Stomach smooth muscle (tissue), 2 donors: ENCODE data around the gene VCL.
A peak's percentile ranks its signal among the peaks of the same experiment; 100 is the strongest.
"Not testable (repeated sequence)": the region's sequence is repeated elsewhere in the genome, so short reads cannot be mapped to it uniquely, and the experiment has no call there.

Source experiments
- H3K27ac ChIP-seq: one replicate; pipeline ENCODE4 v1.7.0; 2013; ENCODE audit warnings: mild to moderate bottlenecking, low read length, inconsistent platforms
- H3K27me3 ChIP-seq, 2 donors: one replicate each; pipeline ENCODE4 v1.7.0; 2013; ENCODE audit warnings: low read length in 2 of 2; ENCODE audit not compliant: insufficient read depth in 2 of 2, control insufficient read depth in 1 of 2
- H3K36me3 ChIP-seq, 2 donors: one replicate each; pipeline ENCODE4 v1.7.0; 2013; ENCODE audit warnings: low read length in 2 of 2; ENCODE audit not compliant: control insufficient read depth in 2 of 2, insufficient read depth in 2 of 2
- H3K4me1 ChIP-seq: one replicate; pipeline ENCODE4 v1.7.0; 2013; ENCODE audit warnings: low read length; ENCODE audit not compliant: control insufficient read depth, insufficient read depth
- H3K4me3 ChIP-seq, 2 donors: one replicate each; pipeline ENCODE4 v1.7.0; 2013; ENCODE audit warnings: low read length in 2 of 2
- H3K9ac ChIP-seq, 2 donors: one replicate each; pipeline ENCODE4 v1.7.0; 2013; ENCODE audit warnings: low read length in 2 of 2, mild to moderate bottlenecking in 1 of 2
- H3K9me3 ChIP-seq, 2 donors: one replicate each; pipeline ENCODE4 v1.7.0; 2013; ENCODE audit warnings: low read length in 2 of 2; ENCODE audit not compliant: control insufficient read depth in 2 of 2
- donor health status: healthy.
- donor health status: Pancreatic carcinoma.

Gene VCL

GRCh38 chr10:74026428-74027015 lies 28.6 kb downstream of the VCL start:
- H3K9ac ChIP-seq: no peak overlapping the region
- H3K9me3 ChIP-seq: no peaks in the 10 kb centered on the region
- H3K4me3 ChIP-seq: no peak overlapping the region
- no peak overlapping the region for H3K27ac ChIP-seq
- no peaks in the 10 kb centered on the region for H3K27me3 ChIP-seq
- peaks cover 30% of the 10 kb centered on the region for H3K4me1 ChIP-seq
- no peaks in the 10 kb centered on the region for H3K36me3 ChIP-seq

GRCh38 chr10:74027702-74028101 lies 29.8 kb downstream of the VCL start:
- no peaks in the 10 kb centered on the region for H3K9me3 ChIP-seq
- H3K27ac ChIP-seq: no peak overlapping the region
- H3K4me1 ChIP-seq: peaks cover 30% of the 10 kb centered on the region
- no peaks in the 10 kb centered on the region for H3K36me3 ChIP-seq
- H3K4me3 ChIP-seq: no peak overlapping the region
- H3K9ac ChIP-seq: no peak overlapping the region
- no peaks in the 10 kb centered on the region for H3K27me3 ChIP-seq

GRCh38 chr10:74029943-74030342 lies 32.0 kb downstream of the VCL start:
- H3K27ac ChIP-seq: peak overlapping the region; percentile 31

GRCh38 chr10:74032208-74032607 lies 34.3 kb downstream of the VCL start:
- not testable (repeated sequence) for H3K27me3 ChIP-seq, H3K36me3 ChIP-seq, H3K4me3 ChIP-seq, H3K9ac ChIP-seq, H3K9me3 ChIP-seq, H3K27ac ChIP-seq
- peaks cover 20% of the 10 kb centered on the region for H3K4me1 ChIP-seq

More at GRCh38 chr10:74029943-74030342, 32.0 kb downstream of the VCL start:
- Histone ChIP-seq H3K9me3 (no peaks in the 10 kb centered on the region), H3K36me3 (peaks cover 0 to 2% of the 10 kb centered on the region in 2 donors), H3K4me3 (no peak overlapping the region), H3K9ac (no peak overlapping the region), H3K27me3 (no peaks in the 10 kb centered on the region), H3K4me1 (peaks cover 26% of the 10 kb centered on the region)

- peak overlapping the region; percentile 31 for H3K27ac ChIP-seq
- H3K4me1 ChIP-seq: peaks cover 20% of the 10 kb centered on the region
- no peaks in the 10 kb centered on the region for H3K27me3 ChIP-seq
- no peak overlapping the region for H3K9ac ChIP-seq
- H3K9me3 ChIP-seq: no peaks in the 10 kb centered on the region
- peaks cover 2 to 3% of the 10 kb centered on the region in 2 donors for H3K36me3 ChIP-seq
- H3K4me3 ChIP-seq: no peak overlapping the region
Observed at GRCh38 chr10:74032900-74033655, 35.2 kb downstream of the VCL start.

GRCh38 chr10:74033702-74034101 lies 35.8 kb downstream of the VCL start:
- H3K4me1 ChIP-seq: peaks cover 20% of the 10 kb centered on the region
- H3K9ac ChIP-seq: no peak overlapping the region
- H3K36me3 ChIP-seq: peaks cover 2 to 3% of the 10 kb centered on the region in 2 donors
- no peaks in the 10 kb centered on the region for H3K27me3 ChIP-seq
- H3K4me3 ChIP-seq: no peak overlapping the region
- peak overlapping the region; percentile 31 for H3K27ac ChIP-seq
- H3K9me3 ChIP-seq: no peaks in the 10 kb centered on the region

GRCh38 chr10:74034301-74034700 lies 36.4 kb downstream of the VCL start:
- Histone ChIP-seq H3K9me3 (no peaks in the 10 kb centered on the region), H3K36me3 (peaks cover 2 to 3% of the 10 kb centered on the region in 2 donors), H3K9ac (no peak overlapping the region), H3K4me3 (no peak overlapping the region), H3K27ac (peak overlapping the region; percentile 20), H3K27me3 (no peaks in the 10 kb centered on the region), H3K4me1 (peaks cover 21% of the 10 kb centered on the region)

- H3K4me3 ChIP-seq: peak overlapping the region in 1 of 2 donors; percentile 13
- H3K27me3 ChIP-seq: no peaks in the 10 kb centered on the region
- H3K36me3 ChIP-seq: peaks cover 2 to 3% of the 10 kb centered on the region in 2 donors
- peaks cover 23% of the 10 kb centered on the region for H3K4me1 ChIP-seq
- no peaks in the 10 kb centered on the region for H3K9me3 ChIP-seq
- no peak overlapping the region for H3K27ac ChIP-seq
- no peak overlapping the region for H3K9ac ChIP-seq
Observed at GRCh38 chr10:74035303-74035702, 37.4 kb downstream of the VCL start.

GRCh38 chr10:74036474-74036873 lies 38.6 kb downstream of the VCL start:
- Histone ChIP-seq H3K4me1 (peaks cover 25% of the 10 kb centered on the region), H3K27ac (no peak overlapping the region), H3K4me3 (no peak overlapping the region)

GRCh38 chr10:74039561-74040145 lies 41.7 kb downstream of the VCL start:
- H3K4me1 ChIP-seq: peaks cover 19% of the 10 kb centered on the region

More at GRCh38 chr10:74036474-74036873, 38.6 kb downstream of the VCL start:
- Histone ChIP-seq H3K9me3 (no peaks in the 10 kb centered on the region), H3K27me3 (no peaks in the 10 kb centered on the region), H3K9ac (no peak overlapping the region), H3K36me3 (peaks cover 2 to 3% of the 10 kb centered on the region in 2 donors)

More at GRCh38 chr10:74039561-74040145, 41.7 kb downstream of the VCL start:
- H3K27me3 ChIP-seq: no peaks in the 10 kb centered on the region
- peak overlapping the region; percentile 3 for H3K27ac ChIP-seq
- no peak overlapping the region for H3K9ac ChIP-seq
- H3K9me3 ChIP-seq: no peaks in the 10 kb centered on the region
- peak overlapping the region in 1 of 2 donors; percentile 30 for H3K4me3 ChIP-seq
- H3K36me3 ChIP-seq: peaks cover 3 to 8% of the 10 kb centered on the region in 2 donors
